ENCODE measurements around the gene SDK1.

The SDK1 gene

GRCh38 chr7:3300651-3301448 lies at the start of gene SDK1:
SDK1 (plus strand) TSS chr7:3301252; CDS start chr7:3301587, 335 bp downstream.
- DNase-seq: peak; percentile 97
- in situ Hi-C loops (cut with HindIII; ENCODE audit: low pct_ligation_motif_present, low pct_unique_long_range_greater_than_20kb, low sequenced_read_pairs): no loop called here

- in situ Hi-C loops (cut with HindIII; ENCODE audit: low pct_ligation_motif_present, low pct_unique_long_range_greater_than_20kb, low sequenced_read_pairs): no loop called here
- DNase-seq: no peak
Measured at GRCh38 chr7:3254718-3255117, 46.3 kb upstream of the SDK1 start.

- no peak for DNase-seq
- in situ Hi-C loops (cut with HindIII; ENCODE audit: low pct_ligation_motif_present, low pct_unique_long_range_greater_than_20kb, low sequenced_read_pairs): no loop called here
Measured at GRCh38 chr7:3259711-3260400, 41.2 kb upstream of the SDK1 start.

GRCh38 chr7:3260401-3260715 lies 40.7 kb upstream of the SDK1 start:
- in situ Hi-C loops (cut with HindIII; ENCODE audit: low pct_ligation_motif_present, low pct_unique_long_range_greater_than_20kb, low sequenced_read_pairs): no loop called here
- DNase-seq: peak; percentile 69

GRCh38 chr7:3264693-3265339 lies 36.2 kb upstream of the SDK1 start:
- no peak for DNase-seq

GRCh38 chr7:3265388-3265787 lies 35.7 kb upstream of the SDK1 start:
- in situ Hi-C loops (cut with HindIII; ENCODE audit: low pct_ligation_motif_present, low pct_unique_long_range_greater_than_20kb, low sequenced_read_pairs): no loop called here
- DNase-seq: no peak

More at GRCh38 chr7:3264693-3265339, 36.2 kb upstream of the SDK1 start:
- in situ Hi-C loops (cut with HindIII; ENCODE audit: low pct_ligation_motif_present, low pct_unique_long_range_greater_than_20kb, low sequenced_read_pairs): no loop called here

GRCh38 chr7:3266240-3266639 lies 34.8 kb upstream of the SDK1 start:
- DNase-seq: no peak
- in situ Hi-C loops (cut with HindIII; ENCODE audit: low pct_ligation_motif_present, low pct_unique_long_range_greater_than_20kb, low sequenced_read_pairs): no loop called here

- in situ Hi-C loops (cut with HindIII; ENCODE audit: low pct_ligation_motif_present, low pct_unique_long_range_greater_than_20kb, low sequenced_read_pairs): no loop called here
- DNase-seq: no peak
Measured at GRCh38 chr7:3267966-3268690, 32.9 kb upstream of the SDK1 start.

- DNase-seq: no peak
- in situ Hi-C loops (cut with HindIII; ENCODE audit: low pct_ligation_motif_present, low pct_unique_long_range_greater_than_20kb, low sequenced_read_pairs): no loop called here
Measured at GRCh38 chr7:3270362-3270761, 30.7 kb upstream of the SDK1 start.

- in situ Hi-C loops (cut with HindIII; ENCODE audit: low pct_ligation_motif_present, low pct_unique_long_range_greater_than_20kb, low sequenced_read_pairs): no loop called here
- DNase-seq: no peak
Measured at GRCh38 chr7:3271298-3271697, 29.8 kb upstream of the SDK1 start.

- in situ Hi-C loops (cut with HindIII; ENCODE audit: low pct_ligation_motif_present, low pct_unique_long_range_greater_than_20kb, low sequenced_read_pairs): no loop called here
- DNase-seq: peak; percentile 62
Measured at GRCh38 chr7:3272691-3273141, 28.3 kb upstream of the SDK1 start.

GRCh38 chr7:3274131-3274530 lies 26.9 kb upstream of the SDK1 start:
- in situ Hi-C loops (cut with HindIII; ENCODE audit: low pct_ligation_motif_present, low pct_unique_long_range_greater_than_20kb, low sequenced_read_pairs): no loop called here
- DNase-seq: no peak

GRCh38 chr7:3277604-3278572 lies 23.2 kb upstream of the SDK1 start:
- no peak for DNase-seq
- in situ Hi-C loops (cut with HindIII; ENCODE audit: low pct_ligation_motif_present, low pct_unique_long_range_greater_than_20kb, low sequenced_read_pairs): no loop called here

GRCh38 chr7:3279147-3279818 lies 21.8 kb upstream of the SDK1 start:
- in situ Hi-C loops (cut with HindIII; ENCODE audit: low pct_ligation_motif_present, low pct_unique_long_range_greater_than_20kb, low sequenced_read_pairs): no loop called here
- DNase-seq: no peak

GRCh38 chr7:3280445-3280844 lies 20.6 kb upstream of the SDK1 start:
- no peak for DNase-seq
- in situ Hi-C loops (cut with HindIII; ENCODE audit: low pct_ligation_motif_present, low pct_unique_long_range_greater_than_20kb, low sequenced_read_pairs): no loop called here

- in situ Hi-C loops (cut with HindIII; ENCODE audit: low pct_ligation_motif_present, low pct_unique_long_range_greater_than_20kb, low sequenced_read_pairs): no loop called here
- no peak for DNase-seq
Measured at GRCh38 chr7:3280946-3281656, 20.0 kb upstream of the SDK1 start.

- in situ Hi-C loops (cut with HindIII; ENCODE audit: low pct_ligation_motif_present, low pct_unique_long_range_greater_than_20kb, low sequenced_read_pairs): no loop called here
- no peak for DNase-seq
Measured at GRCh38 chr7:3282457-3282856, 18.6 kb upstream of the SDK1 start.

All from ACHN (cell line).